ENCODE measurements around the gene KIF18B.

DNA sequence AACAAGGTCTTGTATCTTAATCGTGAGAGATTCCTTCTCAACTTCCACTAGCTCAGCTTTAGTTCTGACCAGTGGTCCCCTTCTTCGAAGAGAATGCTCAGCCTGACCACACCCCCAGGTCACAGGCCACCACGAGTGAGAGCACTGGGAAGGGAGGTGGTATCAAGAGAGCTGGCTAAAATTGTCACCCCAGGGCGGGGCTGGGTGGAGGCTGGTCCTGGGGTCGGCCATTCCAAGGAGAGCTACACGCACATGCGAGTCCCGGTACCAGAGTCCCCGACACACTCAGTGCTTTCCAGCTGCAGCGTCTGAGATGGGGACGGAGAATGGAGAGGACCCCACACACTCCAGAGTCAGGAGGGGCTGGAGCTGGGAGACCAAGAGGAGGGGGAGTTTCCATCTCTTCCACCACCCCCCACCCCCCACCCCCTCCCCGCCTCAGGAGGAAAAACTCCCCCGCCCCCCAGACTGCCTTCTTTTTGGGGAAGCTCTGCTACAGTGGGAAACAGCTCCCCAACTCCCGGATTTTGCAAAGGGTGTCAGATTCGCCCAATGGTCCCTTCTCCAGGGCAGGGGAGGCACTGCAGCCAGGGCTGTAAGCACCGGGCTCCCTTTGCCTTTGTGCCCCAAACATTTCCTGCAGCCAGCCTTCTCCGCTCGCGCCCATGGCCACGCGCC is 18.9 kb upstream of the KIF18B start:
- TF ChIP-seq EZH2 (IDR thresholded peaks at IDR 0.05) (no peak), POLR2AphosphoS5 (IDR thresholded peaks at IDR 0.05; ENCODE audit: borderline replicate concordance, low read depth, low read length) (no peak)

All from SK-N-MC (cell line).